ENCODE data around the gene SUSD1.

SUSD1 gene

GRCh38 chr9:112064871-112065270 lies 110.2 kb downstream of the SUSD1 start:
- DNase-seq (ENCODE audit: low spot score), result no peak

GRCh38 chr9:112063586-112063985 lies 111.5 kb downstream of the SUSD1 start:
- DNase-seq (ENCODE audit: low spot score), result no peak

- DNase-seq (ENCODE audit: low spot score), result peak; percentile 15
These were observed 111.9 kb downstream of the SUSD1 start for GRCh38 chr9:112063151-112063550.

- peak; percentile 91 for DNase-seq (ENCODE audit: low spot score)
These were observed 113.9 kb downstream of the SUSD1 start for GRCh38 chr9:112061152-112061740.

- DNase-seq (ENCODE audit: low spot score), result no peak
These were observed 115.2 kb downstream of the SUSD1 start for GRCh38 chr9:112059966-112060320.

GRCh38 chr9:112059145-112059965 lies 115.7 kb downstream of the SUSD1 start:
- peak; percentile 61 for DNase-seq (ENCODE audit: low spot score)

GRCh38 chr9:112056996-112057395 lies 118.1 kb downstream of the SUSD1 start:
- no peak for DNase-seq (ENCODE audit: low spot score)

- no peak for DNase-seq (ENCODE audit: low spot score)
These were observed 120.2 kb downstream of the SUSD1 start for GRCh38 chr9:112054916-112055315.

- DNase-seq (ENCODE audit: low spot score), result peak; percentile 56
These were observed 123.3 kb downstream of the SUSD1 start for GRCh38 chr9:112051812-112052211.

GRCh38 chr9:112050544-112051475 lies 124.3 kb downstream of the SUSD1 start:
- DNase-seq (ENCODE audit: low spot score), result peak; percentile 81

GRCh38 chr9:112049811-112050516 lies 125.1 kb downstream of the SUSD1 start:
- peak; percentile 44 for DNase-seq (ENCODE audit: low spot score)

- DNase-seq (ENCODE audit: low spot score), result peak; percentile 44
These were observed 126.0 kb downstream of the SUSD1 start for GRCh38 chr9:112048924-112049691.

GRCh38 chr9:112047538-112048066 lies 127.5 kb downstream of the SUSD1 start:
- no peak for DNase-seq (ENCODE audit: low spot score)

GRCh38 chr9:112046181-112046580 lies 128.9 kb downstream of the SUSD1 start:
- DNase-seq (ENCODE audit: low spot score), result peak; percentile 19

- no peak for DNase-seq (ENCODE audit: low spot score)
These were observed 130.2 kb downstream of the SUSD1 start for GRCh38 chr9:112044881-112045280.

GRCh38 chr9:112044186-112044585 lies 130.9 kb downstream of the SUSD1 start:
- DNase-seq (ENCODE audit: low spot score), result no peak

GRCh38 chr9:112043423-112043822 lies 131.7 kb downstream of the SUSD1 start:
- DNase-seq (ENCODE audit: low spot score), result no peak

- no peak for DNase-seq (ENCODE audit: low spot score)
These were observed 132.3 kb downstream of the SUSD1 start for GRCh38 chr9:112042769-112043168.

GRCh38 chr9:112042244-112042638 lies 132.9 kb downstream of the SUSD1 start:
- no peak for DNase-seq (ENCODE audit: low spot score)

- peak; percentile 92 for DNase-seq (ENCODE audit: low spot score)
These were observed 133.4 kb downstream of the SUSD1 start for GRCh38 chr9:112041536-112042243.

Data from AG20443 (cell line).